ENCODE measurements around the gene GALM.

- TF ChIP-seq CTCF (IDR thresholded peaks at IDR 0.05): no peak
- no peak for TF ChIP-seq POLR2A (IDR thresholded peaks at IDR 0.05)
Measured at GRCh38 chr2:38700881-38701458, 35.1 kb downstream of the GALM start.

All from right lobe of liver (tissue), 4 donors.